HL-60 (cell line): ENCODE results near the gene PCNX3.

Source experiments
- GABPA ChIP-seq: IDR thresholded peaks from 2 replicates; pipeline ENCODE4 v1.6.1; 2012; ENCODE audit warnings: low read depth
- POLR2AphosphoS5 ChIP-seq: IDR thresholded peaks from 2 replicates; pipeline ENCODE4 v1.6.1; 2012; ENCODE audit warnings: low read depth
- REST ChIP-seq: IDR thresholded peaks from 2 replicates; pipeline ENCODE4 v1.6.1; 2012; ENCODE audit warnings: low read depth; ENCODE audit not compliant: insufficient replicate concordance
- TF ChIP-seq, protein P1 (sequence below): IDR thresholded peaks from one replicate; pipeline ENCODE4 v1.5.1; 2011; ENCODE audit warnings: low read length, control low read depth, inconsistent platforms; ENCODE audit not compliant: insufficient read depth

DNA sequence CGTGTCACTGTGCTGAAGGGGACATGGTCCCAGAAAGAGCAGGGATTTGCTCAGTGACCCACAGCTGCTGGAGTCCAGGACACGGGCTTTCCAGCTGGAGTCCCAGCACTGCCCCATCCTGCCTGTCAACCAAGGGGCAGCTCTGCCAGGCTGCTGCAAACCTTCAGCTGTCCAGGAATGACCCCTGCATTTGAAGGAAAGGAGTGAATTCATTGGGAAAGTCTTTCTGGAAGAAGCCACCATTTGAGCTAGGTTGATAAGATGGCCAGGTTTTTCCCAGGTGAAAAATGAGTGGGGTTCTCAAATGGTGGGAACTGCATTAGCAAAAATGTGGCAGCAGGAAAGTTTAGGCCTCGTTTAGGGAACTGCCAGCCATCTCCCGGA lies 29.3 kb upstream of the PCNX3 start:
- TF ChIP-seq, protein P1, sequence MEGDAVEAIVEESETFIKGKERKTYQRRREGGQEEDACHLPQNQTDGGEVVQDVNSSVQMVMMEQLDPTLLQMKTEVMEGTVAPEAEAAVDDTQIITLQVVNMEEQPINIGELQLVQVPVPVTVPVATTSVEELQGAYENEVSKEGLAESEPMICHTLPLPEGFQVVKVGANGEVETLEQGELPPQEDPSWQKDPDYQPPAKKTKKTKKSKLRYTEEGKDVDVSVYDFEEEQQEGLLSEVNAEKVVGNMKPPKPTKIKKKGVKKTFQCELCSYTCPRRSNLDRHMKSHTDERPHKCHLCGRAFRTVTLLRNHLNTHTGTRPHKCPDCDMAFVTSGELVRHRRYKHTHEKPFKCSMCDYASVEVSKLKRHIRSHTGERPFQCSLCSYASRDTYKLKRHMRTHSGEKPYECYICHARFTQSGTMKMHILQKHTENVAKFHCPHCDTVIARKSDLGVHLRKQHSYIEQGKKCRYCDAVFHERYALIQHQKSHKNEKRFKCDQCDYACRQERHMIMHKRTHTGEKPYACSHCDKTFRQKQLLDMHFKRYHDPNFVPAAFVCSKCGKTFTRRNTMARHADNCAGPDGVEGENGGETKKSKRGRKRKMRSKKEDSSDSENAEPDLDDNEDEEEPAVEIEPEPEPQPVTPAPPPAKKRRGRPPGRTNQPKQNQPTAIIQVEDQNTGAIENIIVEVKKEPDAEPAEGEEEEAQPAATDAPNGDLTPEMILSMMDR: no peak
- TF ChIP-seq POLR2AphosphoS5: no peak
- TF ChIP-seq REST: no peak
- TF ChIP-seq GABPA: no peak
